ENCODE results near the gene CSF1R.

CSF1R gene

DNA sequence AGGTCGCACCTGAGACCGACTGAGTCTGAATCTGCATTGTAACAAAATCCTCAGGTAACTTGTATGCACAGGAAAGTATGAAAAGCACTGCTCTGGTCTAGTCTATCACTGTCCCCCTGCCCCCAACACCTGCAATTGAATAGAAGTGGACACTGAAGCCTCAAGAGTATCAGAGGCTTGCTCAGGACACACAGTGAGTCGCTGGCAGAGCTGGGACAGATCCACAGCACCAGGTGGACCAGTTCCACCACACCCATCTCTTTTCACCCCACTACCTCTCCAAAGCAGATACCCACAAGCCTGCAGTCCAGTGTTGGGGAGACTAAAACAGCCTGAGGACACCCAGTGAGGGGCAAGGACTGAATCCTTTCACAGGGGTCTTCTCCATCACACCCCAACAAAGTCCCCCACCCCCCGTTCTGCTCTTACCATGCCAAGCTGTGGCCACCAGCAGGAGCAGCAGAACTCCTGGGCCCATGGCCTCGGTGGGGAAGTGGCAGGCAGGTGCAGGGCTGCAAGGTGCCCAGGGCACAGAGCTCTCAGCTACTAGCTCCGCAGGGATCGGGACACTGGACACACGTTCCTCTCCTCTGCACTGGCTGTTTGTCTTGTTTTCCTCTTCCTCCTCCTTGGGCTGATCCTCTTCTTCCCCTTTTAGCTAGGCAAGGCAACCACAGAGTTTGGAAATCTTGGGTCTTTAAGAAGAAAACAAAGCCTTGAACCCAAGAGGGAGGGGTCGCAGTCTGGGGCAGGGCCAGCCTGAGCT is at the start of gene CSF1R:
CSF1R (minus strand) TSS at position 605 of the 766 bp plus-strand sequence; CDS start at position 478, 127 bp downstream.
- no peak for DNase-seq

DNA sequence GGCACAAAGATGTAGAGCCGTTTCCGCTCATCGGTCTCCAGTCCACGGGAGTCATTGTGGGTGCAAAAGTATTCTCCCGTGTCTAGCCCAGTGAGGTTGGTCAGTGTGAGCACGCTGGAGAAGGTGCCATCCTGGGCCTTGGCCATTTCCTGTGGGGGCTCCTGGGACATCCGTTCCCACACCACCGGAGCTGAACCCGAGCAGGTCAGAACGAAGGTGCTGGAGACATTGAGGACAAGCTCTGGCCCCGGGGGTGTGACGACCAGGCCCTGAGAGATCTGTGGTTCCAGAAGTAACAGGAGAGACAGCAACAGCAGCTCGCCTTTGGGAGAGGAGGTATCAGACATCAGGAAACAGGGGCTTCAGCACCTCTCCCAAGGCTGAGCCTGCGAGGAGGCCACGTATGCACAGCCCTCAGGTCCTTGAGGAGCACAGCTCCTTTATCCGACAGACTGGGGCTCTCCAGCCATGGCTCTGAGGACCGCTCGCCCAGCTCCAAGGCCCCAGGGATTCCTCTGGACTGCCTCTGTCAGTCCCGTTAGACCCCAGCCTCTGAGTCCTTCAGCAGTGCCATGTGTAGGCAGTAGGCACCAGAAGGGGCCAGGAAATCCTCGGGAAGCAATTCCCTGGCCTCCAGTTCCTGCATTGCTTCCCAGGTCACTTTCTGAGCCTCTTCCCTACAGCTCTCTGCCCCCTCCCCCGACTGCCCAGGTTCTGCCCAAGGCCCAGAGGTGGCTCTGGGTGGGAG is 49.4 kb upstream of the CSF1R start:
- no peak for DNase-seq

DNA sequence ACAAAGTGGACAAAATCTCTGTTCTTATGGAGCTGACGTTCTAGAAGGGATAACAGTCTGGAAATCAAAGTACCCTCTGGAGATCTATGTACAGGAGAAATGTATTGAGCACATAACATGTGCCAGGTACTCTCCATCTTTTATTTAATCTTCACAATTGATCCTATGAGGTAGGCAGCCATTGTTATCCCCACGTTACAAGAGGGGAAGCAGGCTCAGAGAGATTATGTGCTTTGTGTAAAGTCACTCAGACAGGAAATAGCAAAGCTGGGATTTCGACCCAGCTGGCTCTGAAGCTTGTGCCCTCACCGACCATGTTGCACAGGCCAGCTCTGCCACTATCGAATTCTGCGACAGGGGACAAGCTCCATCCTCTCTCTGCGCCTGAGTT is 47.8 kb upstream of the CSF1R start:
- DNase-seq = no peak

DNA sequence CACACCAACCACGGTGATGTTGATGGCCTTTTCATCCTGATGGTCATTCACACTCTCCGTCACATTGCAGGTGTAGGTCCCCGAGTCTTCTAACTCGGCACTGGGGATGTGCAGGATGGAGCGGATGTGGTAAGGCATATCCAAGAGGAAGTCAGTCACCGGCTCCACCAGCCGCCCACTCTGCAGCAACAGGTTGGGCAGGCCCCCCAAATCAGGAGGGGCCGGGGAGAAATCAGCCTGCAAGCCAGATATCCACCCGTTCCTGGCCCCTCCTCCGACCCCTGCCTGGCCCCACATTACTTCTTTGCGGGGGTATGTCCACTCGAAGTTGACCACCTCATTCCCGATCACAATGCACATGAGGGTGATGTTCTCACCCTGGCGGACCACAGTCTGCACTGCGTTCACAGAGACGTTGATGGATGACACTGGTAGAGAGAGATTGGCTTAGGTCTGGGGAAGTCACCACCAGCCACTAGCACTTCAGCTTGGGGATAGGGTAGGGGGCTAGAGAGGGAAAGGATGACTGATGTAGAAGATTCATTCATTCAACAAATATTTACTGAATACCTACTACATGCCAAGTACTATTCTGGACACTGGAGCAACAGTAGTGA is 47.3 kb upstream of the CSF1R start:
- DNase-seq = no peak

DNA sequence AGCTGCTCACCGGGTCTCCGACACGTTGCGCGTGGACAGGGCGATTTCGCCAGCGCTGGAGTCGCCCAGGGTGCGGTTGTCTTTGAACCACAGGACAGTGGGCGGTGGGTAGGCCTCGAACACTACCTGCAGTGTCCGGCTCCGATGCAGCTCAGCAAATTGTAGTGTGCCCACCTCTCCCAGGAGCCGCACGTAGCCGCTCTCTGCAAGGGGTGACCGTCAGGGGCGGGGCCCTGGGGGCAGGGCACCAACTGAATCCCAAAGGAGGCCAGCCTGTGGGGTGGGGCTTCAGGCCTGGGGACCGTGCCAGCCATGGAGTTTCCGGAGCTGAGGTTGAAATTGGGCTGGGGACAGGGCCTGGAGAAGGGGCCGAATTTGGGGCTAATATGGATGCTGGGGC is 46.4 kb upstream of the CSF1R start:
- no peak for DNase-seq

DNA sequence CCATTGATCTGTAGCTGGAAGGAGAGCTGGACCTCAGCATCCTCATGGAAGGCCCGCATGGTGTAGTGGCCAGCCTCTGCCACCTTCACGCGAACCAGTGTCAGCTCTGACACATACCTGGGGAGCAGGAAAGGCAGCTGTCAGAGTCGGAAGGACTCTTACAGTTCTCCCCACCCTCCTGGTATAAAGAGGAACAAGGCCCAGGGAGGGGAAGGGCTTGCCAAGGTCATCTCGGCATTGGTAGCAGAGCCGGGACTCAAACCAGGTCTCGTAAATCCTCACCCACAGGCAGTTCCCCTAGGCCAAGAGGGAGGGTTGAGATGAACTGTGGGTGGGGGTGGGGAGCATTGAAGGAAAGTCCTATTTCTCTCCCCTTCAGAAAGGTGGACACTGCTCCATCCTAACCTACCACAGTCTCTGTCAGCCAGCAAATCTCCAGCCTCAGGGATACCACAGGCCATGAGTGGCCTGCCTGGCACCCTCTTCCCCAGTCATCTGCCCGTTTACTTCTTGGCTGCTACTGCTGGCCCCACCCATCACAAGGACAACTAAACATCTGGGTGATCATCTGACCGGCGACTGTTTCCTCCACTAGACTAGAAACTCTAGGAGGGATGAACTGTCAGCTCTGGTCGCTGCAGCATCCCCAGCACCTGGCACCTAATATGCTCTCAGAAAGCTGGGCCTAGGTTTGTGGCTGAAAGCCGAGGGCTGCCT is 45.8 kb upstream of the CSF1R start:
- peak in 1 of 2 donors; percentile 8 for DNase-seq

DNA sequence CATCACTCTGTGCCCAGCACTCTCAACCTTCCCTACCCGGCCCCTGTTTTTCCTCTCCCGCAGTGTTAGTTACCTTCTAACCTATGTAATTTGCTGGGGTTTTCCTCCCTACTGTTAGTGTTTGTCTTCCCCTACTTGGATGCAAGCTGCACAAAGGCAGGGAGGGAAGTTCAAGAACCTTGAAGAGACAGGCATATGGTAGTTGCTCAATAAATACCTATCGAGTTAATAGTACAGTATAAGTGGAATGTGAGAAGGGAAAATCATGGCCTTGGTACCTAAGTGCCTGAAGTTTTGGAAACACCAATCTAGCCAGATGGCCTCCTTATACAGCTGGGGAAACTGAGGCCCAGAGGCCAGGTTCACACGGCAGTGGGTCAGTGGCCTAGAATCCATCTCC is 45.1 kb upstream of the CSF1R start:
- no peak for DNase-seq

DNA sequence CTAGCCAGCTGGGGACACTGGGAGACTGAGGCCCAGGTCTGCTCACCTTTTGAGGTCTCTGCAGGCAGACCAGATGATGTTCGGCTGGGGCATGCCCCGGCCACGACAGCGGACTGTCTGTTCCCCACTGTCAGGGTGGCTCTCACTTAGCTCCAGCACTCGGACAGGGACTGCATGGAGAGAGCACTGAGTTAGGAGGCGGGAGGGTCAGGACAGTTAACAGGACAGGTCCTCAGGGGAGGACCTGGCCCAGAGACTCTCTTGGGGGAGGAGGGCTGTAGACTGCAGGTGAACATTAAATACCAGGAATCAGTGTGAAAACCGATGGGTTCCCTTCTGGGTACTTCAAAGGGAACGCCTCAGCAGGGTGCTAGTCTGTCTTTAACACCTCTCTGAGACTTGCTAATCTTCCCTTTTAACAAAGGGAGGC is 44.2 kb upstream of the CSF1R start:
- no peak for DNase-seq

DNA sequence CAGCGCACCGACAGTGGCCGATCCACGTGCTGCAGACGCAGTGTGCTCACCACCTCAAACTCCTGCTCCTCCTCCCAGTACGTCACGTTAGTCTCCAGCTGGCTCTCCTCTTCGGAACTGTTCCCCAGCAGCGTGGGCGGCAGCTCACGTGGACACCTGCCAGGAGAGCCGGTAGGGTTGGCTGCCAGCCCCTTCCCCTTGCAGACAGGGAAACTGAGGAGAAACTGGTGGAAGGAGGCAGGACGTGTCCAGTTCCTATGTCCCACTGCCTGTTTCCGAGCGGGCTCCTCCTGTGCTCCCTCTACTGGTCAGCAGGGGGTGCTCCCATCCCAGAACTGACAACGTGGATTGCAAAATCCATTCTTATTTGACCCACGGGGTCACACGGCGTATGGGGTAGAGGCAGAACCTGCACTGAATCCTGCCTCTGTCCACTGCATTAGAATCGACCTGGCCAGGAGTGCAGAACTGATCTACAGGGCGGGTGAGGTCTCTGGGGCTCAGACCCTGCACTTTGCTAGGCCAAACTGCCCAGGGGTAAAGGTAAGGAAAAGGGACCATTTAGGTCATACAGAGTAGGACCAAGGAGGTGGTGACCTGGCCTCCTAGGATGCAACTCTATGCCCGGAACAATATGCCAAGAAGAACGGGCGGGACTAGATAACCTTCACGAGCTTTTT is 43.6 kb upstream of the CSF1R start:
- peak; percentile 28 to 54 for DNase-seq

DNA sequence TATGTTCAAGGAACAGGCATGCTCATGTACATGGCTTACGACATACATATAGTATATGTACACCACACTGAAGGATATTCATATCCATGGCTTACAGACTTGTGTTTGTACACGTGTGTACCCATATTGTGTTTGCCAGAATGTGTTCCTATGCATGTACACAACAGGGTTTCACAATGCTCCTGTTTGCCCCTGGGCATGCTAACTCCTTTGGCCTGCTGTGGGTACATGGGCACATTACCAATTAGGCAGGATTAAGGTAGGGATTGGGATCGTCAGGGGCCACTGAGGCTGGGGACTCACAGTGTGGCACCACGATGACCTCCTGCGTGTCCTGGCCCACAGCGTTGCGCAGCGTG is 43.1 kb upstream of the CSF1R start:
- no peak for DNase-seq

DNA sequence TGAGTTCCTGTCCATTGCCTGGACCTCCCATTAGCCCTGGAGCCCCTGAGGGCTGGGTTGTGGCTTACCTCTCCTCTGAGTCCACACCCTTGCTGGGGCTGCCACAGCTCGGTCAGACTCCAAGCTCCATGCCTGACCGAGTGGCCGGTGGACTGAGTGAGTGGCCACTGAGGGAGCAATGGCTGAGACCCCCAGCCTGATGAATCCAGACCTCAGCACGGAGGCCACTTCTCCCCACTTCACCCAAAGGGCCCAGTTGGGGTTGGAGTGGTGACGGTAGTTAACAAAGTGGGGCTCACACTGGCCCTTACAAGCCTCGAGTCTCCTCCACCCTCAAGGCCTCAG is 40.5 kb upstream of the CSF1R start:
- DNase-seq = no peak

DNA sequence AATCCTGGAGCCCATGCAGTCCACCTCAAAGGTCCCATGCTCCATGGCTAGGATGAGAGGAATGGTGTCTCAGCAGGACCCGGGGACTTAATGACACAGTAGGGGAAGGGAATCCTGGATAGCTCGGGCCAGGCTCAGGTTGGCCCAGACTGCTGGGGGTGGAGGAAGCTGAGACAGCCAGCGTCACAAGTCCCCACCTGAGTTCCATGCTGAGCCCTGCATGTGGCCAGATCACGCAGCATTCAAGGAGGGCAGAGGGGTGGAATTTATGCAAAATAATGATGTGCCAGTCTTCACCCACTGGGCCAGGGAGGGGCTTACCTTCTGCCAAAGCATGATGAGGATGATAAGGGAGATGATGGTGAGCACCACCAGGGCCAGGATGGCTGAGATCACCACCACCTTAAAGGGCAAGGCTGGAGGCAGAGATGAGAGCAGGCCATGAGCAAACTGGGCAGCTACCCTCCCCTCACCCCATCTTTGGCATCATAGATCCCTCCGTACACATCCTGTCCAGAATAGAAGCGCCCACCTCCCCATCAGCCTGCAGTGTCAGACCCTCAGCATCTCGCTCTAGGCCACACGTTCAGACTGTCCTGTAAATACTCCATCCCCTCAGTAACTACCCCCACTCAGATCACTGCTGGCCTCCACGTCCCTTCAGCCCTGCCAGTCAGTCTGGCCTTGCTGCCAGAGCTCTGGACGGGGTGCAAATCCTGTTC is 40.0 kb upstream of the CSF1R start:
- no peak for DNase-seq

DNA sequence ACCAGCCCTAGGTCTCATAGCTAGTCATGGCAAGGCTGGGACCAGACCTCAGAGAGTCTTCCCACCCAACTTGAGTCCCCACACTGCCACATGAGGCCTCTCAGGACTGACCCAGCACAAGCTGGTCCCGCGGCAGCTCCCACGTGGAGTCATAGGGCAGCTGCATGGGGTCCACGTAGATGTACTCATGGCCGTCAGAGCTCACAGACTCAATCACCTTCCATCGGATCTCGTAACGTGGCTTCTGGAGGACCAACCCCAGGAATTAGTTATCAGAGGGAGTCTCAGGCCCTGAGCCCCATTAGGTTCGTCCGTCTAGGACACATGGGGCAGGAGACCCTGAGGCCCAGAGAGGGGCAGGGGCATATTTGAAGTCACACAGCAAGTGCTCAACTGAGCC is 39.0 kb upstream of the CSF1R start:
- DNase-seq = no peak

DNA sequence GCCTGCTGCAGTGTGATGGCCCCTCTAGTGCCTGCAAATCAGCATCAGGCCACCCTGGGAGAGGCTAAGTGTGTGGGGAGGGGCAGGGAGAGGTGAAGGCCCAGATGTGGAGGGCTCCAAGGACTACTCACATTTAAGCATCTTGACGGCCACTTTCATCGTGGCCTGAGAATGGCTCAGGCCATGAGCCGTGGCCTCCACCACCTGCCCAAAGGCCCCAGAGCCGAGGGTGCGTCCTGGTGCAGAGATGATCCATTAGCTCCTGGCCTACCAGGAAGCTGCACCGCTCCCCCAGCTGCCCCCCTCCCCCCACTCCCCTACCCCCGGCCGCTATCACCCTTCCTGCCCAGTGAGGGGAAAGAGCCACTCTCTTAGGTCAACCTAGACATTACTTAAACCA is 38.2 kb upstream of the CSF1R start:
- no peak for DNase-seq

DNA sequence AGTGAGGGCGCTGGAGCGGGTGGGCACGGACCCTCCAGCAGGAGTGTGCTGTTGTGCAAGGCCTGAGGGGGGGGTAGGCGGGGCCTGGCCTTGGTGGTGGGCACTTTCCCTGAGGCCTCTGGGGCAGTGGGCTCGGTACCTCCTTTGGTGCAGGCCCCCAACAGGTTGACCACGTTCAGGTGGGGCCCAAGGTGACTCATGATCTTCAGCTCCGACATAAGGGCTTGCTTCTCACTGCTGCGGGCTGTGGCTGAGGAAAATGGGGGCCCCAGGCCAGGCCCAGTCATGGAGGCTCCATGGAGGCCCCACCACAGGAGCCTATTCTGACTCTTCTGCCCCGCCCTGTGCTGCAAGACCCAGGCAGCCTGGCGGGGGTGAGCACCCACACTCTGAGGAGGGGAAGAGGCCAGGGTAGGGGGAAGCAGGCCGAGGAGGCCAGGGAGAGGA is 37.8 kb upstream of the CSF1R start:
- no peak for DNase-seq

DNA sequence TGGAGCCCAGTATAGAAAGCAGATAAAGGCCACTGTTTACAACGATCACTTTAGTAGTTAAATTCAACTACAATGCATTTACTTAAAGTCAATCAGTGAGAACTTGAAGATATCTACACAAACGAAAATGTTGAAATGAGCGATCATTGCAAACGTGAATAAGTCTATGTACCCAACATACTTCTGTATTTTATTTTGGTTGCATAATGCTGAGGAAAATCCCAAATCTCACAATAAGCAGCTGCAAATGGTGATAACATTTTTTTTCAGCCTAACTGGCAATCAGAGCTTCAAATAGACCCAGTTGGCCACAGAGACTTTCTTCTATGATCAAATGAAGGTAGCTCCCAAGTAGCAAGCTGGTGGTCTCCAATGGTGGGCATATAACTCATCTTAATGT is 37.2 kb upstream of the CSF1R start:
- no peak for DNase-seq

DNA sequence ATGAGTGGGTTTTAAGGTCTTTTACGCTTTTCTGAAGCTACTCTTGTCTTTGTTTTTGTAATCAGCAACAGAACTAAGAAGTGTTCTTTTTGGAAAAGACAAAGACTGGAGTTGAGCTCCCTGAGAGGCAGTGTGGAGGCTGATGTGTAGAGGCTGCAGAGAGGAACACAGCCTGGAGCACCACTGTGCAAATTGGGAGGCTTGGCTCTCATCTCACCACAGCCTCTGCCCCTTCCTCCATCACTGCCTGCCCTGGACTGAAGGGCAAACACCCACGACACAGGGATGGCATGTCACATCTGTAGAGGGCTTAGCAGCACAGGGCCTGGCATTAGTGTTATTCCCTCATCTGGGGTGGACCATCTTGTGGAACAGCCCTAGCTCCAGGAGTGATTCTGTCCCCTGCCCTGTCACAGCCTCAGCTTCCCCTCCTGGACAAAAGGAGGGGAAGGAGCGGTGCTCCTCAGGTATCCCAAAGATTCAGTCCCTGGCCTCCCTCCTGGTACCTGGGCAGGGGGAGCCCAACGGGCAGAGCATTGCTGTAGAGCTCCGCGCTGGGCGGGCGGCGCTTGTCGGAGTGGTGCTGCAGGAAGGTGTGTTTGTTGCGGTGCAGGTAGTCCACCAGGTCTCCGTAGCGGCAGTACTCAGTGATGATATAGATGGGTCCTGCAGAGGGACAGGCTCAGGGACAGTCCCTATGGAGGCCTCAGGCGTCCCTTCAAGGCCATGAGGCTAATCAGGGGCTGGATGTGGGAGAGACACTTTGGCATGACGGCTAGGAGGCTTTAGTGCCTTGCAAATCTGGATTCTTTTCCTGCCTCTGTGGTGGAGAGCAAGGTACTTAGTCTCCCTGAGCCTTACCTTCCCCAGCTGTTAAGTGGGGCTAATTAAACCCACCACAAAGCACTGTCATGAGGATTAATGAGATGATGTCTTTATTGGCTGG is 36.5 kb upstream of the CSF1R start:
- DNase-seq = no peak

DNA sequence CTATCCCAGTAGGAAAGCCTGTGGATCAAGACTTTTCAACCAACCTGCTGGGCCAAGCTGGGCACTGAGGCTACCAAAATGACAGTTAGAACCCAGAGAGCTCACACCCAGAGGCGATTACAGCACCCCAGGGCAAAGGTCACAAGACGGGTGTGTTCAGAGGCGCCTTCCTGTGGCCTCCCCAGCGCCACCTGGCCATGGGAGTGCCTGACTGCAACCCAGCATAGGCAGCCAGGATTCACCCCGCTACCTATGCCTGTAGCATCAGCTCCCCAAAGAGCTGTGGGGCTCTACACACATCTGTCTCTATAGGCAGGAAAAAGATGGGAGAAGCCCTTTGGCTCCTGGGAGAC is 35.8 kb upstream of the CSF1R start:
- DNase-seq = no peak

DNA sequence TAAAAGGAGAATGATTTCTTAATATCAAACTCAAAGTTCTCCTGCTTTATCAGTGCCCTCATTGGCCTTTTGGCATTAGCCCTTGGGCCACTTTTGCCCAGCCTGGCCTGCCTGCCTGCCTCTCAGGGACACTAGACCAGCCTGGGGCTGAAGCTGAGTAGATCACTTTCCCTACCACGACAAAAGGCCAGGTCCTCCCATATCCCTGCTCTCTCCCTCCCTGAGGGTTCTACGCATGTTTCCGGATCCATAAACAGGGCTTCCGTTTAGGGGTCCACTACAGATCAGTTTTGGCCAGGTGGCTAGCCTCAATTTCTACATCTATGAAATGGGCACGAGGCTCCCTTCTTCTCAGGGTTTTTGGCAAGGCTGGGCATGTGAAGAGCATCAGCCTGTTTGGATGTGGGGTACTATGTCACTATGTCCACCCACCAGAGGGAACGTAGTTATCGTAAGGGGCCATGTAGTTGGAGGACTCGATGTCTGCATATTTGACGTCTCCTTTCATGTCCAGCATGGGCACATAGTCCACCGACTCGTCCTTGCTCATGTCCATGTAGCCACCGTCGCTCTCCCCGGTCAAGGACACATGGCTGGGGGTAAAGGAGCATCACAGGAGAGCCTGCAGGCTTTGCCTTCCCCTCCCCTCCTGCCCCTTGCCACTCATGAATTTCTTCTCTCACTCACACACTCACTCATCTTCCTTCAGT is 35.2 kb upstream of the CSF1R start:
- no peak for DNase-seq

Measured in bone marrow (tissue), 2 donors.